ENCODE results near the gene TRIM7.

The TRIM7 gene

DNA sequence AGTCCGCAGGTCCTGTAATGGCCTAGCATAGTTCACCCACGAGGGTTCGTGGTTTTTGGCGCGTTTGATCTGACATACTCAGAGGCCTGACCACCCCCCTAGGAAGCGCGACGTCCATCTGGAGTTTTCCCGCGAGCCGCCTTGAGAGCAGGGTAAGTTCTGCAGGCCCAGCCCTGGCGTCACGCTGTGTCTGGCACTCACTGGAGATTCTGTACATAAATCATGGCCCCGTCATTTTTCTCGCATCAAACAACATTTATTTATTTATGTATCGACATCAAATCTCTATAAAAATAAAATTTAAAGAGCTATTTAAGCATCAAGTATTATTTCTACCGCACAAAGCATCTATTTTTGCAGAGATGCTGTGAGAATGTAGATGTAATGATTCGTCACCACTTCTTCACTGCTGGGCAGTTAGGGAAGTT, 17.6 kb upstream of the TRIM7 start:
- TF ChIP-seq CEBPB (IDR thresholded peaks at IDR 0.05) (no peak), TEAD4 (IDR thresholded peaks at IDR 0.05) (no peak), YY1 (IDR thresholded peaks at IDR 0.05; ENCODE audit: low read depth) (no peak), NFIC (IDR thresholded peaks at IDR 0.05) (no peak; the same call in 1 of the 2 replicates), FOXM1 (IDR thresholded peaks at IDR 0.05; ENCODE audit: borderline replicate concordance, low read depth) (no peak), EGR1 (IDR thresholded peaks at IDR 0.05) (no peak), TAF1 (IDR thresholded peaks at IDR 0.05; ENCODE audit: low read depth) (no peak), TCF12 (IDR thresholded peaks at IDR 0.05; ENCODE audit: low read depth) (no peak; the same call in 1 of the 2 replicates), CREB1 (IDR thresholded peaks at IDR 0.05; ENCODE audit: low read depth) (no peak), ZBTB7A (IDR thresholded peaks at IDR 0.05; ENCODE audit: low read depth) (no peak), RAD21 (IDR thresholded peaks at IDR 0.05; ENCODE audit: low read depth) (no peak)
- TF ChIP-seq, protein P1, sequence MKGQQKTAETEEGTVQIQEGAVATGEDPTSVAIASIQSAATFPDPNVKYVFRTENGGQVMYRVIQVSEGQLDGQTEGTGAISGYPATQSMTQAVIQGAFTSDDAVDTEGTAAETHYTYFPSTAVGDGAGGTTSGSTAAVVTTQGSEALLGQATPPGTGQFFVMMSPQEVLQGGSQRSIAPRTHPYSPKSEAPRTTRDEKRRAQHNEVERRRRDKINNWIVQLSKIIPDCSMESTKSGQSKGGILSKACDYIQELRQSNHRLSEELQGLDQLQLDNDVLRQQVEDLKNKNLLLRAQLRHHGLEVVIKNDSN (IDR thresholded peaks at IDR 0.05): no peak
- TF ChIP-seq, protein P2, sequence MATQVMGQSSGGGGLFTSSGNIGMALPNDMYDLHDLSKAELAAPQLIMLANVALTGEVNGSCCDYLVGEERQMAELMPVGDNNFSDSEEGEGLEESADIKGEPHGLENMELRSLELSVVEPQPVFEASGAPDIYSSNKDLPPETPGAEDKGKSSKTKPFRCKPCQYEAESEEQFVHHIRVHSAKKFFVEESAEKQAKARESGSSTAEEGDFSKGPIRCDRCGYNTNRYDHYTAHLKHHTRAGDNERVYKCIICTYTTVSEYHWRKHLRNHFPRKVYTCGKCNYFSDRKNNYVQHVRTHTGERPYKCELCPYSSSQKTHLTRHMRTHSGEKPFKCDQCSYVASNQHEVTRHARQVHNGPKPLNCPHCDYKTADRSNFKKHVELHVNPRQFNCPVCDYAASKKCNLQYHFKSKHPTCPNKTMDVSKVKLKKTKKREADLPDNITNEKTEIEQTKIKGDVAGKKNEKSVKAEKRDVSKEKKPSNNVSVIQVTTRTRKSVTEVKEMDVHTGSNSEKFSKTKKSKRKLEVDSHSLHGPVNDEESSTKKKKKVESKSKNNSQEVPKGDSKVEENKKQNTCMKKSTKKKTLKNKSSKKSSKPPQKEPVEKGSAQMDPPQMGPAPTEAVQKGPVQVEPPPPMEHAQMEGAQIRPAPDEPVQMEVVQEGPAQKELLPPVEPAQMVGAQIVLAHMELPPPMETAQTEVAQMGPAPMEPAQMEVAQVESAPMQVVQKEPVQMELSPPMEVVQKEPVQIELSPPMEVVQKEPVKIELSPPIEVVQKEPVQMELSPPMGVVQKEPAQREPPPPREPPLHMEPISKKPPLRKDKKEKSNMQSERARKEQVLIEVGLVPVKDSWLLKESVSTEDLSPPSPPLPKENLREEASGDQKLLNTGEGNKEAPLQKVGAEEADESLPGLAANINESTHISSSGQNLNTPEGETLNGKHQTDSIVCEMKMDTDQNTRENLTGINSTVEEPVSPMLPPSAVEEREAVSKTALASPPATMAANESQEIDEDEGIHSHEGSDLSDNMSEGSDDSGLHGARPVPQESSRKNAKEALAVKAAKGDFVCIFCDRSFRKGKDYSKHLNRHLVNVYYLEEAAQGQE (IDR thresholded peaks at IDR 0.05; ENCODE audit: low read depth): no peak
- TF ChIP-seq, protein P3, sequence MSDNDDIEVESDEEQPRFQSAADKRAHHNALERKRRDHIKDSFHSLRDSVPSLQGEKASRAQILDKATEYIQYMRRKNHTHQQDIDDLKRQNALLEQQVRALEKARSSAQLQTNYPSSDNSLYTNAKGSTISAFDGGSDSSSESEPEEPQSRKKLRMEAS (IDR thresholded peaks at IDR 0.05): no peak

DNA sequence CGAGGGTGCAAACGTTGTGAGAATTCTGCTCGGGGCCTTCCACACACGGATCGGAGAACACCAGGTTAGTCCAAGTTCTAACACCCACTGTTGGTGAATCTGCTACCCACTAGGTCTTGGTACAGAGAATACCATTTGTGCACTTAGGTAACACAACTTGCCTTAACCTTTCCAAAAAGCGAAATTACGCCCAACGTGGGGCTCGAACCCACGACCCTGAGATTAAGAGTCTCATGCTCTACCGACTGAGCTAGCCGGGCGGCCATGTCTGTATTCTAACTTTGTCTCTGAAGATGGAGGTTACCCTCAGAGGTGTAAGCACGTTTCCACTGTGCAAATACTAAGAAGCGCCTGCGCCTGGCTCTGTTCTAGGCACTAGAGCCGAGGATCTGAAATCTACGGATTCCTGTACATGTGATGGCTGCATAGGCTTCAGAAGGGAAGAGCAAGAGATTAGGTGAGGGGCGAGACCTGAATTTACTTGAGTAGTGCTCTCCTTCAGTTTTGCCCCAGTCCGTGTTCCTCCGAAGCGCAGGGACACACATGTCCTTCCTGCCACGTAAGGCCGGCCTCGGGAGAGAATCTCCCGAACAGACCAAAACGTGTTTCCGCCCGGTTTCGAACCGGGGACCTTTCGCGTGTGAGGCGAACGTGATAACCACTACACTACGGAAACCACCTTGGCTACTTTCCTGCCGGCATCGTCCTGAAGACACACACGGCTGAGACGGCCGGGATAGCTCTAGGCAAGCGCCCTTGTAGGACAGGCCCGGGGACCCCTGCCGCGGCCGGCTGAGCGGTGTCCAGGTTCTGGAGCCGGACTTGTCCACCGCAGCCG, 17.0 kb upstream of the TRIM7 start:
- TF ChIP-seq, protein P1 (IDR thresholded peaks at IDR 0.05): peak; percentile 42; the same call in 1 of the 2 replicates
- TF ChIP-seq YY1 (IDR thresholded peaks at IDR 0.05; ENCODE audit: low read depth) (peak; percentile 80), CEBPB (IDR thresholded peaks at IDR 0.05) (peak; percentile 57; the same call in 1 of the 2 replicates), NFIC (IDR thresholded peaks at IDR 0.05) (peak; percentile 14; the same call in 1 of the 2 replicates), EGR1 (IDR thresholded peaks at IDR 0.05) (no peak), EP300 (IDR thresholded peaks at IDR 0.05; ENCODE audit: borderline replicate concordance) (peak; percentile 6; the same call in 1 of the 2 replicates), TCF12 (IDR thresholded peaks at IDR 0.05; ENCODE audit: low read depth) (peak; percentile 49), TEAD4 (IDR thresholded peaks at IDR 0.05) (peak; percentile 93)
- TF ChIP-seq, protein P2 (IDR thresholded peaks at IDR 0.05; ENCODE audit: low read depth): no peak
- TF ChIP-seq, protein P3 (IDR thresholded peaks at IDR 0.05): peak; percentile 54

DNA sequence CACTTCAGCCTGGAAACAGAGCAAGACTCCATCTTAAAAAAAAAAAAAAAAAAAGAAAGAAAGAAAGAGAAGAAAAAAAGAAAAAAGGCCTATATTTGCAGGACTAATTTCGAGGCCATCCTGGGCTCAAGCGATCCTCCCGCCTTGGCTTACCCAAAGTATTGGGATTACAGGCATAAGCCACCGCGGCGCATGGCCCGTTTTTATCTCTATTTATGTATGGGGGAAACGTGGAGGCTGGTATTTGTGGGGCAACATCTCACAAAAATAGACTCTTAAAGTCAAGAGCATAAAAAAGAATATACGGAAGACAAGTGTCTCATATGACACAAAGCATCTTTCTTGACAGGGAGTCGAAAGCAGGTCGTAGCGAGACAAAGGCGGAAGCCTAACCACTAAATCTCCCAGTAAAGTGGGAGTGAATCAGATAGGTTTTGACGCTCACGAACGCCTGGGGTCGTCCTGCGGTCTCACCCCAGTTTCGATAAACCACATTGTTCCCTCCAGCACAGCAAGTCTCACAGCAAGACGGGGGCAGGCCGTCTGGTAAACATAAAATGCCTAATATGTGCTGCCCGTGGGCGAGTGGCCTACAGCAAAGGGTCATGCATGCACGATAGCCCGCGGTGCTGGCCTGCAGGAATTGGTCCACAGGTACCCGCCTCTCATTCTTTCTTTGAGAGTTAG, 16.3 kb upstream of the TRIM7 start:
- TF ChIP-seq, protein P3 (IDR thresholded peaks at IDR 0.05): no peak
- TF ChIP-seq ZBTB7A (IDR thresholded peaks at IDR 0.05; ENCODE audit: low read depth) (no peak), TCF12 (IDR thresholded peaks at IDR 0.05; ENCODE audit: low read depth) (no peak), NFIC (IDR thresholded peaks at IDR 0.05) (no peak), RAD21 (IDR thresholded peaks at IDR 0.05; ENCODE audit: low read depth) (no peak), EGR1 (IDR thresholded peaks at IDR 0.05) (no peak), EP300 (IDR thresholded peaks at IDR 0.05; ENCODE audit: borderline replicate concordance) (no peak), TAF1 (IDR thresholded peaks at IDR 0.05; ENCODE audit: low read depth) (no peak)
- TF ChIP-seq, protein P2 (IDR thresholded peaks at IDR 0.05; ENCODE audit: low read depth): no peak
